Keratinocyte (primary cell): Measurements from ENCODE around the gene HEMGN.

ENCODE experiments used
- CTCF ChIP-seq, 3 experiments: IDR thresholded peaks in 1 of 3; conservative IDR thresholded peaks in 1 of 3; optimal IDR thresholded peaks in 1 of 3; 2 replicates in 2 of 3; 3 replicates in 1 of 3; pipeline versions ENCODE3 to v1.5.1; 2011; ENCODE audit warnings: low read length in 3 of 3, mild to moderate bottlenecking in 3 of 3, moderate library complexity in 2 of 3, control low read depth in 1 of 3, inconsistent platforms in 1 of 3; ENCODE audit not compliant: insufficient read depth in 2 of 3; ENCODE audit errors: extremely low read depth in 1 of 3
- EZH2 ChIP-seq: IDR thresholded peaks from one replicate; pipeline ENCODE4 v1.6.1; 2012; ENCODE audit warnings: inconsistent platforms, mild to moderate bottlenecking, low read length, moderate library complexity

GRCh38 chr9:97970165-97970564 lies 32.2 kb upstream of the HEMGN start:
- TF ChIP-seq CTCF (optimal IDR thresholded peaks at IDR 0.05 in 1 of 3, IDR thresholded peaks at IDR 0.05 in 1 of 3, conservative IDR thresholded peaks at IDR 0.05 in 1 of 3; ENCODE audit: extremely low read depth in 1 of 3, insufficient read depth in 2 of 3, low read length in 3 of 3) (no peak), EZH2 (no peak)
